Measurements from ENCODE around the gene TPCN2. TPM values are rescaled to one million over a fixed set of nuclear protein-coding genes. Genes with fewer than 3 reads are reported as not detected.
A peak's percentile ranks its signal among the peaks of the same experiment; 100 is the strongest.

Gene TPCN2
- total RNA-seq, 6 experiments from 2014 or later = 10.7 to 27.2 (median 15.6) TPM

DNA sequence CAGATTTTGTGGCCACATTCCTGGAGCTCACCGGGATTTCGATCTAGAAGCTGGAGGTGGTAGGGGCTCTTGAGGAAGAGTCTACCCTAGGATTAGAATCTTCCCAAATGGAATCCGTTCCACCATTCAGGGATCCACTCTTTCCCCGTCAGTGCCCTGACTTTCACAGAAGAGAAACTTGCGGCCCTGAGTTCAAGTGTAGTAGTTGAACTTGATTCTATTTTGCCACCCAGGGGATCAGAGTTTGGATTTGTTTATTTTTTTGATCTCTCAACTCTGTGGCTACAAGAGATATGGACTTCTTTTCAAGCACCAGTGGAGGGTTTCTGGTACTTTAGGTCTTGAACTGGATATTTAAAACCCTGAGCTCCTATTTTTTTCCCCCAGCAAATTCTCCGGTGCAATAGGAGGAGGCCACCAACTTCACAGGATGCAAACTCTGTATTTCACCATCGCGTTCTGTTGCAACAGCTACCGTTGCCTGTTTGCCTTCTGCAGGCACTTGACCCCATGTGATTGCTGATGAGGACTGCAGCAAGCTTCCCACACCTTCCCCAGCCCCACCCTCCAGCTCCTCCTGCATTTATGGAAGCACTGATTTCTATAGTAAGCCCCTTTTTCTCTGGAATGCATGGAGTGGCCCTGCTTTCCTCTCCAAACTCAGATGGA lies 20.9 kb upstream of the TPCN2 start:
- H3K4me3 ChIP-seq = no peak overlapping the region
- H3K27ac ChIP-seq = peak overlapping the region in 2 of 3 donors; percentile 29 to 47
- H3K36me3 ChIP-seq = no peaks in the 10 kb centered on the region
- no peaks in the 10 kb centered on the region for H3K9me3 ChIP-seq
- ATAC-seq = peak; percentile 95 to 99 (median 98)
- intact Hi-C loops (cut with DNase I) = no loop called here
- DNase-seq = peak in 2 of 3 donors; percentile 75 to 85
- TF ChIP-seq POLR2A (IDR thresholded peaks at IDR 0.05) = no peak
- TF ChIP-seq, protein P1, sequence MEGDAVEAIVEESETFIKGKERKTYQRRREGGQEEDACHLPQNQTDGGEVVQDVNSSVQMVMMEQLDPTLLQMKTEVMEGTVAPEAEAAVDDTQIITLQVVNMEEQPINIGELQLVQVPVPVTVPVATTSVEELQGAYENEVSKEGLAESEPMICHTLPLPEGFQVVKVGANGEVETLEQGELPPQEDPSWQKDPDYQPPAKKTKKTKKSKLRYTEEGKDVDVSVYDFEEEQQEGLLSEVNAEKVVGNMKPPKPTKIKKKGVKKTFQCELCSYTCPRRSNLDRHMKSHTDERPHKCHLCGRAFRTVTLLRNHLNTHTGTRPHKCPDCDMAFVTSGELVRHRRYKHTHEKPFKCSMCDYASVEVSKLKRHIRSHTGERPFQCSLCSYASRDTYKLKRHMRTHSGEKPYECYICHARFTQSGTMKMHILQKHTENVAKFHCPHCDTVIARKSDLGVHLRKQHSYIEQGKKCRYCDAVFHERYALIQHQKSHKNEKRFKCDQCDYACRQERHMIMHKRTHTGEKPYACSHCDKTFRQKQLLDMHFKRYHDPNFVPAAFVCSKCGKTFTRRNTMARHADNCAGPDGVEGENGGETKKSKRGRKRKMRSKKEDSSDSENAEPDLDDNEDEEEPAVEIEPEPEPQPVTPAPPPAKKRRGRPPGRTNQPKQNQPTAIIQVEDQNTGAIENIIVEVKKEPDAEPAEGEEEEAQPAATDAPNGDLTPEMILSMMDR (IDR thresholded peaks at IDR 0.05) = no peak
- peaks cover 0 to 11% (median 4%) of the 10 kb centered on the region in 4 donors for H3K4me1 ChIP-seq
- no peaks in the 10 kb centered on the region for H3K27me3 ChIP-seq
- 37% methylated on average over 9 of the region's 9 CpGs for WGBS (ENCODE audit: insufficient coverage, low coverage, low lambda C conversion rate, missing lambda C conversion rate)

DNA sequence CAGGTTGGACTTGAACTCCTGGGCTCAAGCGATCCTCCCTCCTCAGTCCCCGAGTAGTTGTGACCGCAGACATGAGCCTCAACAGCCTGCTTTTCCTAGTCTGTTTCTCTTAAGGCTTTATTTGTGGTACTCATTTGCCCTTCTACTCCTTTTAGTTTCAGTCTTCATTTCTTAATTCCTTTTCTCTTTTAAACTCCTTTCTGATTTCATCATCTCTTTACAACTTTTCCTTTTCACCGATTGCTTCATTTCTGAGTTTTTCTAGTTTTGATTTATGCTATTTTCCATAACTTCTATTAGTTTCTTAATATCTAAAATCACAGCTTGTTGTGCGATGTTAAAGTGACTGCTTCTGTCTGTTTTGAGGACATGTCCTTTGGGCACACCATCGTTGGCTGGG lies 18.4 kb upstream of the TPCN2 start:
- no peak overlapping the region for H3K27ac ChIP-seq
- H3K4me3 ChIP-seq = no peak overlapping the region
- intact Hi-C loops (cut with DNase I) = no loop called here
- no peaks in the 10 kb centered on the region for H3K9me3 ChIP-seq
- DNase-seq (no peak), ATAC-seq (no peak)
- H3K4me1 ChIP-seq = peaks cover 0 to 11% (median 4%) of the 10 kb centered on the region in 4 donors
- no peaks in the 10 kb centered on the region for H3K27me3 ChIP-seq
- H3K36me3 ChIP-seq = no peaks in the 10 kb centered on the region
- TF ChIP-seq POLR2A (IDR thresholded peaks at IDR 0.05) = no peak
- TF ChIP-seq, protein P1 (IDR thresholded peaks at IDR 0.05) = no peak
- 73% methylated on average over 6 of the region's 6 CpGs for WGBS (ENCODE audit: insufficient coverage, low coverage, low lambda C conversion rate, missing lambda C conversion rate)

DNA sequence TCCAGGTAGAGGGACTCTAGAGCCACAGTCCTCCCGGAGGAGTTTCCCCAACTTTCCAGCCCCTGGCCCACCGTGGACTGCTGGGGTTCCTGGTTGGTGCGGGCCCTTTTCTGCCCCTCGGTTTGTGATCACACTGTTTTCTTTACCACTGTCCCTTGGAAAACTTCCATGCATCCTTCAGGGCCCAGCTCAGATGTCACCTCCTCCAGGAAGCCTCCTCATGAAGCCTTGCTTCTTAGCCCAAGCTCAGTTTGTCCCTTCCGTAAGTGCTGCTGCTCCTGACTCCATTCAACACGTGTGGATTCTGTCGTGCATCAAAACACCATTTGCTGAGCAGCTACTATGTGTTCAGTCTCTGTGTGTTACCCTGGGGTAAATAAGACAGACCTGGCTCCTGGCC lies 15.9 kb upstream of the TPCN2 start:
- ATAC-seq (no peak), DNase-seq (no peak)
- Histone ChIP-seq H3K27me3 (no peaks in the 10 kb centered on the region), H3K9me3 (no peaks in the 10 kb centered on the region), H3K36me3 (no peaks in the 10 kb centered on the region), H3K4me1 (peaks cover 0 to 5% (median under 1%) of the 10 kb centered on the region in 4 donors), H3K27ac (no peak overlapping the region), H3K4me3 (no peak overlapping the region)
- 75% methylated on average over 5 of the region's 7 CpGs for WGBS (ENCODE audit: insufficient coverage, low coverage, low lambda C conversion rate, missing lambda C conversion rate)
- TF ChIP-seq, protein P1 (IDR thresholded peaks at IDR 0.05) = no peak
- no peak for TF ChIP-seq POLR2A (IDR thresholded peaks at IDR 0.05)
- intact Hi-C loops (cut with DNase I) = no loop called here

DNA sequence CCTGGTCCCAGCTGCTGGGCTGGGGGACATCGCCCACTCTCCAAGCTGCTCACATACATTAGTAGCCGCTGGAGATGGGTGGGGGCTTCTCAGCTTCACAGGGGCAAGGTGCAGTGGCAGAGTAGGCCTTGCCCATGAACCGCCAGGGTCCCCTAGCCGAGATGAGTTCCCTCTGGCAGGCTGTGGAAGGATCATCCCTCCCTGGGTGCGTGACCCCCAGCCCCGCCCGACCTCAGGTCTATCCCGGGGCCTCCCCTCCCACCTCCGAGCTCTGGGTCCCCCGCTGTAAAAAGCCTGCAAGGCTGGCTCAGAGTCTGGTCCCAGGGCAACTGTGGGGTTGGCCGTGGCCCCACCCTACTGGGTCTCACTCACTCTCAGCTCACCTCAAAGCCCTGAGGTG lies 15.3 kb upstream of the TPCN2 start:
- Histone ChIP-seq H3K36me3 (no peaks in the 10 kb centered on the region), H3K9me3 (no peaks in the 10 kb centered on the region), H3K4me1 (no peaks in the 10 kb centered on the region), H3K4me3 (no peak overlapping the region), H3K27me3 (no peaks in the 10 kb centered on the region), H3K27ac (no peak overlapping the region)
- intact Hi-C loops (cut with DNase I) = no loop called here
- ATAC-seq (peak in 1 of 4 donors; percentile 16), DNase-seq (no peak)
- WGBS (ENCODE audit: insufficient coverage, low coverage, low lambda C conversion rate, missing lambda C conversion rate) = no CpG with 5 or more reads among the region's 11 CpGs
- TF ChIP-seq, protein P1 (IDR thresholded peaks at IDR 0.05) = no peak
- no peak for TF ChIP-seq POLR2A (IDR thresholded peaks at IDR 0.05)
